GM12878 (cell line): ENCODE results near the gene ADGRG4. TPM values are rescaled to one million over a fixed set of nuclear protein-coding genes. Genes with fewer than 3 reads are reported as not detected.

Source experiments
- ATAC-seq: fragments of 200-7000 bp; cut with Tn5 transposase; 3 replicates; pipeline ENCODE4 v1.9.1; 2020; ENCODE audit warnings: mild to moderate bottlenecking, moderate library complexity
- BruUV-seq: library from RNA; stranded (reverse); fragments of 400-500 nt; replicated peaks from 2 replicates; lab custom pipeline; 2021; lab: Mats Ljungman, UMichigan
- CTCF ChIA-PET: fragments of 300-600 bp; sonication (Branson Sonifier 250); formaldehyde crosslinking; extraction: SDS; loops from one replicate; lab custom pipeline; 2021; ENCODE audit warnings: inconsistent platforms; lab: Yijun Ruan, JAX
- POLR2A ChIA-PET: fragments of 350-600 bp; formaldehyde crosslinking; extraction: SDS; loops from one replicate; lab custom pipeline; 2021; ENCODE audit warnings: inconsistent platforms; lab: Charles Lee
- RAD21 ChIA-PET: fragments of 300-600 bp; sonication (Branson Sonifier 250); formaldehyde crosslinking; loops from one replicate; lab custom pipeline; 2023; ENCODE audit warnings: antibody characterized with exemption; ENCODE audit not compliant: unreplicated experiment; lab: Charles Lee
- SMC1A ChIA-PET: fragments of 300-600 bp; sonication (Branson Sonifier 250); formaldehyde crosslinking; loops from one replicate; lab custom pipeline; 2023; ENCODE audit not compliant: unreplicated experiment, uncharacterized antibody; lab: Charles Lee
- DNase-seq: peaks from one replicate; pipeline ENCODE4 v3.0.0-alpha.2; 2011; ENCODE audit warnings: low read depth, low spot score
- FAIRE-seq: peaks from 3 replicates; lab custom pipeline; 2011; peaks lifted over from hg19 to GRCh38; lab: Jason Lieb, UNC
- H2AFZ ChIP-seq: 2 replicates; pipeline ENCODE4 v1.6.0; 2011; ENCODE audit warnings: low read depth, low read length, control low read depth; ENCODE audit not compliant: control insufficient read depth
- H3K27ac ChIP-seq: 2 replicates; pipeline ENCODE4 v1.5.1; 2011; ENCODE audit warnings: control low read depth; ENCODE audit not compliant: control insufficient read depth, insufficient read depth
- H3K27me3 ChIP-seq, 2 experiments: replicated peaks in 1 of 2; 2 replicates each; pipeline versions ENCODE4 v1.6.0 to v1.6.1; 2011; ENCODE audit warnings: low read length in 1 of 2; ENCODE audit not compliant: control insufficient read depth in 2 of 2, insufficient read depth in 2 of 2
- H3K36me3 ChIP-seq, 2 experiments: 2 replicates each; pipeline ENCODE4 v1.5.1; 2011; ENCODE audit warnings: low read length in 1 of 2; ENCODE audit not compliant: control insufficient read depth in 2 of 2, insufficient read depth in 2 of 2
- H3K4me1 ChIP-seq: 2 replicates; pipeline ENCODE4 v1.6.1; 2011; ENCODE audit warnings: mild to moderate bottlenecking, low read length, moderate library complexity, mixed read lengths; ENCODE audit not compliant: control insufficient read depth, insufficient read depth
- H3K4me2 ChIP-seq: 2 replicates; pipeline ENCODE4 v1.6.0; 2011; ENCODE audit warnings: control low read depth; ENCODE audit not compliant: control insufficient read depth, insufficient read depth
- H3K4me3 ChIP-seq: fragments of 200-600 bp; sonication (generic); 2 replicates; pipeline ENCODE4 v1.5.1; 2016
- H3K79me2 ChIP-seq: 2 replicates; pipeline ENCODE4 v1.6.0; 2011; ENCODE audit warnings: low read length; ENCODE audit not compliant: control insufficient read depth, insufficient read depth
- H3K9ac ChIP-seq: 2 replicates; pipeline ENCODE4 v1.8.0; 2011; ENCODE audit warnings: low read length, control low read depth, mixed read lengths; ENCODE audit not compliant: control insufficient read depth, insufficient read depth
- H3K9me3 ChIP-seq: replicated peaks from 3 replicates; pipeline ENCODE4 v1.5.1; 2011; ENCODE audit warnings: mild to moderate bottlenecking, low read length; ENCODE audit not compliant: control insufficient read depth, insufficient read depth
- H4K20me1 ChIP-seq: 2 replicates; pipeline ENCODE4 v1.6.0; 2011; ENCODE audit not compliant: control insufficient read depth, insufficient read depth
- BMI1 ChIP-seq: fragments of 450-650 bp; IDR thresholded peaks from 2 replicates; pipeline ENCODE4 v1.6.1; 2016; ENCODE audit warnings: mild to moderate bottlenecking, moderate library complexity, borderline replicate concordance
- CEBPB ChIP-seq, 2 experiments: fragments of 150-350 bp in 1 of 2; IDR thresholded peaks; 2 replicates each; pipeline ENCODE4 v1.6.1; 2012 to 2014; ENCODE audit warnings: low read depth in 2 of 2, low read length in 2 of 2, borderline replicate concordance in 1 of 2, inconsistent platforms in 1 of 2
- DPF2 ChIP-seq: fragments of 450-650 bp; IDR thresholded peaks from 2 replicates; pipeline ENCODE4 v1.6.1; 2017; ENCODE audit warnings: mild to moderate bottlenecking
- IKZF1 ChIP-seq: fragments of 450-650 bp; conservative IDR thresholded peaks from 2 replicates; pipeline ENCODE4 v1.6.1; 2017; ENCODE audit warnings: antibody characterized with exemption, mild to moderate bottlenecking
- KAT2A ChIP-seq: conservative IDR thresholded peaks from 2 replicates; pipeline ENCODE4 v1.6.1; 2011; ENCODE audit warnings: low read depth, low read length; ENCODE audit not compliant: control insufficient read depth
- KDM1A ChIP-seq: fragments of 200-600 bp; sonication (generic); IDR thresholded peaks from 2 replicates; pipeline ENCODE4 v1.6.1; 2016; ENCODE audit warnings: borderline replicate concordance
- LARP7 ChIP-seq: fragments of 450-650 bp; IDR thresholded peaks from 2 replicates; pipeline ENCODE4 v1.6.1; 2017; ENCODE audit warnings: mild to moderate bottlenecking
- MTA2 ChIP-seq: fragments of 450-650 bp; IDR thresholded peaks from 2 replicates; pipeline ENCODE4 v1.6.1; 2016; ENCODE audit warnings: low read depth, mild to moderate bottlenecking, moderate library complexity
- NRF1 ChIP-seq: conservative IDR thresholded peaks from 2 replicates; pipeline ENCODE4 v1.6.1; 2011; ENCODE audit warnings: mild to moderate bottlenecking, low read depth, low read length, improper control_type of control experiment
- POLR2A ChIP-seq: IDR thresholded peaks from 2 replicates; pipeline ENCODE4 v1.6.1; 2011; ENCODE audit warnings: low read depth, mild to moderate bottlenecking, low read length
- RAD21 ChIP-seq: IDR thresholded peaks from 2 replicates; pipeline ENCODE4 v1.6.1; 2011; ENCODE audit warnings: mild to moderate bottlenecking, low read depth, low read length, moderate library complexity; ENCODE audit not compliant: insufficient read depth
- RBBP5 ChIP-seq: fragments of 200-600 bp; sonication (generic); conservative IDR thresholded peaks from 2 replicates; pipeline ENCODE4 v1.6.1; 2016
- RELB ChIP-seq: fragments of 450-650 bp; IDR thresholded peaks from 2 replicates; pipeline ENCODE4 v1.6.1; 2017; ENCODE audit warnings: low read depth, mild to moderate bottlenecking, moderate library complexity
- SMAD5 ChIP-seq: IDR thresholded peaks from 2 replicates; pipeline ENCODE4 v1.6.1; 2016; ENCODE audit warnings: antibody characterized with exemption, low read depth
- TARDBP ChIP-seq: IDR thresholded peaks from 2 replicates; pipeline ENCODE4 v1.6.1; 2016; ENCODE audit warnings: borderline replicate concordance
- TCF7 ChIP-seq: IDR thresholded peaks from 2 replicates; pipeline ENCODE4 v1.6.1; 2014; ENCODE audit warnings: antibody characterized with exemption, borderline replicate concordance
- WRNIP1 ChIP-seq: IDR thresholded peaks from 2 replicates; pipeline ENCODE4 v1.6.1; 2011; ENCODE audit warnings: low read depth, low read length, improper control_type of control experiment, borderline replicate concordance
- ZBTB11 ChIP-seq: fragments of 450-650 bp; formaldehyde crosslinking; IDR thresholded peaks from 2 replicates; pipeline ENCODE4 v1.5.0; 2022; ENCODE audit warnings: mild to moderate bottlenecking, missing genetic modification characterization
- ZNF217 ChIP-seq: fragments of 450-650 bp; IDR thresholded peaks from 2 replicates; pipeline ENCODE4 v1.6.1; 2017; ENCODE audit warnings: antibody characterized with exemption, mild to moderate bottlenecking
- WGBS: methylation state at CpG from one replicate; pipeline ENCODE4 v1.1.6; 2016; ENCODE audit warnings: low lambda C conversion rate; ENCODE audit not compliant: insufficient replicate concordance, insufficient coverage; ENCODE audit errors: missing lambda C conversion rate; 5-methylcytosine and 5-hydroxymethylcytosine counted together
- in situ Hi-C: fragments of 300-500 bp; cut with MboI; formaldehyde crosslinking; loops from 9 replicates; pipeline ENCODE4 v1.14.3; 2018; ENCODE audit warnings: mixed read lengths
- intact Hi-C: fragments of 100-400 bp; cut with micrococcal nuclease; formaldehyde crosslinking; loops from one replicate; pipeline ENCODE4 v1.14.2; 2022; ENCODE audit not compliant: unreplicated experiment
- polyA plus RNA-seq, 11 experiments: library from polyadenylated mRNA; depleted of rRNA in 4 of 11; unstranded in 6 of 11; stranded (reverse) in 5 of 11; fragments of >200 nt; fragmentation: Nextera tagmentation in 4 of 11; fragmentation: Illumina TruSeq in 1 of 11; extraction: Ambion mirVana in 4 of 11; extraction: Trizol in 1 of 11; gene quantifications; 1 replicate in 1 of 11; 2 replicates in 10 of 11; pipeline versions ENCODE4 v1.2.1 to v1.2.3, GENCODE V29; 2011 to 2016; ENCODE audit warnings: inconsistent platforms in 2 of 11, missing spikeins in 2 of 11, low read depth in 1 of 11
- total RNA-seq, 4 experiments: library from RNA; depleted of rRNA in 3 of 4; stranded (reverse); fragments of >200 nt in 3 of 4; fragmentation: Illumina TruSeq in 1 of 4; extraction: Trizol in 1 of 4; gene quantifications; 2 replicates each; pipeline versions ENCODE4 v1.2.1 to v1.2.3, GENCODE V29; 2013 to 2021
- TF ChIP-seq, protein P1 (sequence below): IDR thresholded peaks from 2 replicates; pipeline ENCODE4 v1.6.1; 2011; ENCODE audit warnings: low read depth, low read length, improper control_type of control experiment, borderline replicate concordance

Gene ADGRG4
- total and polyA plus RNA-seq, 10 of the 15 experiments (the other 5 are each of a cell fraction or from before 2014, with no cell fraction given): not detected

DNA sequence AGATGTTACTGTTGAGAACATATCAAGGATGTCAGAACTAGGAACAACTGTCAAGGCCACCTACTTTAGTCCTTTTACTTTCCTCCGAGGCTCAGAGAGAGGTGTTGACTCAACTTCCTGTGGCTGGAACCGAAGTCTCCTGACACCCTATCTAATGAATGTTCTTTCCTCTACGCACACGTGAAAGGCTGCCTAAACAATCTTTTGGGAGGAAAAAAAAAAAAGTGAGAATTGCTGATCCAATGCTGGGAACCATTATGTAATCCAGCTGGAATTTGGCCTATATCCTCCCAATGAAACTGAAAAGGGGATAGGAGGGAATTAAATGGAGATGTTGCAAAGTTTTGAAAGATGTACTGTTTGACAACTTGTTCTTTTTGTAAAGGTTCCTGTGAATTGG, 41.2 kb upstream of the ADGRG4 start:
- no peak for TF ChIP-seq DPF2
- no peak for TF ChIP-seq POLR2A
- TF ChIP-seq IKZF1: no peak
- no peak for TF ChIP-seq CEBPB (IDR thresholded peaks at IDR 0.05; ENCODE audit: borderline replicate concordance in 1 of 2, low read depth in 2 of 2, low read length in 2 of 2)
- no peak for TF ChIP-seq KDM1A
- no peak for TF ChIP-seq NRF1
- no peak for TF ChIP-seq TCF7
- TF ChIP-seq BMI1: no peak
- no peak for TF ChIP-seq RBBP5
- no peak for TF ChIP-seq ZNF217
- TF ChIP-seq RAD21: no peak
- TF ChIP-seq ZBTB11 (CRISPR knock-in tag): no peak
- TF ChIP-seq WRNIP1: no peak
- TF ChIP-seq TARDBP: no peak
- TF ChIP-seq SMAD5: no peak
- no peak for TF ChIP-seq MTA2
- TF ChIP-seq, protein P1, sequence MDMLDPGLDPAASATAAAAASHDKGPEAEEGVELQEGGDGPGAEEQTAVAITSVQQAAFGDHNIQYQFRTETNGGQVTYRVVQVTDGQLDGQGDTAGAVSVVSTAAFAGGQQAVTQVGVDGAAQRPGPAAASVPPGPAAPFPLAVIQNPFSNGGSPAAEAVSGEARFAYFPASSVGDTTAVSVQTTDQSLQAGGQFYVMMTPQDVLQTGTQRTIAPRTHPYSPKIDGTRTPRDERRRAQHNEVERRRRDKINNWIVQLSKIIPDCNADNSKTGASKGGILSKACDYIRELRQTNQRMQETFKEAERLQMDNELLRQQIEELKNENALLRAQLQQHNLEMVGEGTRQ: no peak
- TF ChIP-seq KAT2A: no peak
- TF ChIP-seq RELB: no peak
- TF ChIP-seq LARP7: no peak
- POLR2A ChIA-PET: no interaction called here
- Histone ChIP-seq H2AFZ (no peak overlapping the region), H3K4me1 (no peaks in the 10 kb centered on the region), H3K9ac (no peak overlapping the region), H3K4me2 (no peak overlapping the region), H3K9me3 (no peaks in the 10 kb centered on the region), H3K36me3 (no peaks in the 10 kb centered on the region), H3K79me2 (no peaks in the 10 kb centered on the region), H3K27me3 (no peaks in the 10 kb centered on the region), H4K20me1 (no peaks in the 10 kb centered on the region), H3K27ac (no peak overlapping the region), H3K4me3 (no peak overlapping the region)
- RAD21 ChIA-PET: no interaction called here
- DNase-seq (no peak), ATAC-seq (no peak), FAIRE-seq (no peak)
- CTCF ChIA-PET: no interaction called here
- WGBS: 26% methylated on average over 4 of the region's 4 CpGs
- intact Hi-C loops: no loop called here
- BruUV-seq: no TSS peak
- SMC1A ChIA-PET: no interaction called here
- in situ Hi-C loops: no loop called here
